ENCODE results near the gene GRAPL. TPM values are rescaled to one million over a fixed set of nuclear protein-coding genes. Genes with fewer than 3 reads are reported as not detected.
"Not testable (repeated sequence)": the region's sequence is repeated elsewhere in the genome, so short reads cannot be mapped to it uniquely, and the experiment has no call there.

Gene GRAPL
- 10.7 TPM for total RNA-seq
- polyA plus RNA-seq (ENCODE audit: insufficient read depth, low read depth, low replicate concordance) = 1.4 TPM
- long read RNA-seq, donor 1 = 0 reads
- long read RNA-seq, donor 2, partial matches to known transcripts = 0 of 1 reads
- long read RNA-seq, donor 2, other reads (novel, unspliced or antisense) = 0 of 1 reads
- long read RNA-seq, donor 3 = 0 reads
- long read RNA-seq, donor 4, partial matches to known transcripts = 0 of 1 reads
- long read RNA-seq, donor 4, other reads (novel, unspliced or antisense) = 0 of 1 reads
- long read RNA-seq, donor 5 = 0 reads
- long read RNA-seq, donor 6, partial matches to known transcripts = 0 of 1 reads
- long read RNA-seq, donor 6, other reads (novel, unspliced or antisense) = 0 of 1 reads
- long read RNA-seq, donor 7, partial matches to known transcripts = 0 of 5 reads
- long read RNA-seq, donor 7, other reads (novel, unspliced or antisense) = 5 of 5 reads
- long read RNA-seq, donor 8 = 0 reads
- long read RNA-seq, donor 9 = 0 reads
- long read RNA-seq, donor 10, partial matches to known transcripts = 0 of 1 reads
- long read RNA-seq, donor 10, other reads (novel, unspliced or antisense) = 0 of 1 reads

- intact Hi-C loops (cut with DNase I); H3K9me3 ChIP-seq (ENCODE audit: control insufficient read depth in 2 of 3, insufficient read depth in 1 of 3, low read length in 3 of 3); H3K9ac ChIP-seq (ENCODE audit: low read length in 3 of 3); DNase-seq; H3K4me3 ChIP-seq (ENCODE audit: low read length in 3 of 3); H3K27me3 ChIP-seq (ENCODE audit: control insufficient read depth, insufficient read depth, low read length); H3K27ac ChIP-seq (ENCODE audit: low read depth in 2 of 2, low read length in 2 of 2); H3K4me1 ChIP-seq (ENCODE audit: control insufficient read depth in 2 of 3, insufficient read depth in 2 of 3, low read depth in 1 of 3, low read length in 3 of 3); FAIRE-seq; H3K36me3 ChIP-seq (ENCODE audit: control insufficient read depth in 2 of 3, insufficient read depth in 3 of 3, low read length in 3 of 3): not testable (repeated sequence)
These were observed at the start of gene GRAPL for GRCh38 chr17:19127148-19127980. Gene GRAPL (plus strand): TSS chr17:19127589. CDS start chr17:19127620, 31 bp downstream.

- H3K9ac ChIP-seq (ENCODE audit: low read length in 3 of 3); intact Hi-C loops (cut with DNase I); H3K4me3 ChIP-seq (ENCODE audit: low read length in 3 of 3); H3K4me1 ChIP-seq (ENCODE audit: control insufficient read depth in 2 of 3, insufficient read depth in 2 of 3, low read depth in 1 of 3, low read length in 3 of 3); H3K27ac ChIP-seq (ENCODE audit: low read depth in 2 of 2, low read length in 2 of 2); H3K36me3 ChIP-seq (ENCODE audit: control insufficient read depth in 2 of 3, insufficient read depth in 3 of 3, low read length in 3 of 3); H3K27me3 ChIP-seq (ENCODE audit: control insufficient read depth, insufficient read depth, low read length); FAIRE-seq; H3K9me3 ChIP-seq (ENCODE audit: control insufficient read depth in 2 of 3, insufficient read depth in 1 of 3, low read length in 3 of 3): not testable (repeated sequence)
- peak in 1 of 5 donors; percentile 68 for DNase-seq
These were observed 38.3 kb upstream of the GRAPL start for GRCh38 chr17:19088804-19089685.

GRCh38 chr17:19090058-19090772 is 37.2 kb upstream of the GRAPL start:
- H3K36me3 ChIP-seq (ENCODE audit: control insufficient read depth in 2 of 3, insufficient read depth in 3 of 3, low read length in 3 of 3); H3K4me3 ChIP-seq (ENCODE audit: low read length in 3 of 3); H3K27ac ChIP-seq (ENCODE audit: low read depth in 2 of 2, low read length in 2 of 2); H3K9me3 ChIP-seq (ENCODE audit: control insufficient read depth in 2 of 3, insufficient read depth in 1 of 3, low read length in 3 of 3); H3K27me3 ChIP-seq (ENCODE audit: control insufficient read depth, insufficient read depth, low read length); H3K9ac ChIP-seq (ENCODE audit: low read length in 3 of 3); FAIRE-seq; H3K4me1 ChIP-seq (ENCODE audit: control insufficient read depth in 2 of 3, insufficient read depth in 2 of 3, low read depth in 1 of 3, low read length in 3 of 3); DNase-seq; intact Hi-C loops (cut with DNase I): not testable (repeated sequence)

- H3K27ac ChIP-seq (ENCODE audit: low read depth in 2 of 2, low read length in 2 of 2) = not testable (repeated sequence)
These were observed 34.4 kb upstream of the GRAPL start for GRCh38 chr17:19092737-19093683.

GRCh38 chr17:19093684-19094438 is 33.5 kb upstream of the GRAPL start:
- H3K9ac ChIP-seq (ENCODE audit: low read length in 3 of 3); H3K4me1 ChIP-seq (ENCODE audit: control insufficient read depth in 2 of 3, insufficient read depth in 2 of 3, low read depth in 1 of 3, low read length in 3 of 3); H3K36me3 ChIP-seq (ENCODE audit: control insufficient read depth in 2 of 3, insufficient read depth in 3 of 3, low read length in 3 of 3); H3K9me3 ChIP-seq (ENCODE audit: control insufficient read depth in 2 of 3, insufficient read depth in 1 of 3, low read length in 3 of 3); FAIRE-seq; intact Hi-C loops (cut with DNase I); H3K27ac ChIP-seq (ENCODE audit: low read depth in 2 of 2, low read length in 2 of 2); H3K4me3 ChIP-seq (ENCODE audit: low read length in 3 of 3); H3K27me3 ChIP-seq (ENCODE audit: control insufficient read depth, insufficient read depth, low read length): not testable (repeated sequence)
- peak in 4 of 5 donors; percentile 0 to 43 (median 8) for DNase-seq

More at GRCh38 chr17:19092737-19093683, 34.4 kb upstream of the GRAPL start:
- H3K27me3 ChIP-seq (ENCODE audit: control insufficient read depth, insufficient read depth, low read length); intact Hi-C loops (cut with DNase I); H3K36me3 ChIP-seq (ENCODE audit: control insufficient read depth in 2 of 3, insufficient read depth in 3 of 3, low read length in 3 of 3); H3K9ac ChIP-seq (ENCODE audit: low read length in 3 of 3); FAIRE-seq; H3K4me1 ChIP-seq (ENCODE audit: control insufficient read depth in 2 of 3, insufficient read depth in 2 of 3, low read depth in 1 of 3, low read length in 3 of 3); H3K9me3 ChIP-seq (ENCODE audit: control insufficient read depth in 2 of 3, insufficient read depth in 1 of 3, low read length in 3 of 3); H3K4me3 ChIP-seq (ENCODE audit: low read length in 3 of 3): not testable (repeated sequence)
- DNase-seq = peak in 1 of 5 donors; percentile 46

- peak in 3 of 5 donors; percentile 2 to 37 (median 31) for DNase-seq
- intact Hi-C loops (cut with DNase I); H3K27ac ChIP-seq (ENCODE audit: low read depth in 2 of 2, low read length in 2 of 2): not testable (repeated sequence)
These were observed 18.9 kb upstream of the GRAPL start for GRCh38 chr17:19108517-19108916.

More at GRCh38 chr17:19108517-19108916, 18.9 kb upstream of the GRAPL start:
- not testable (repeated sequence) for H3K4me1 ChIP-seq (ENCODE audit: control insufficient read depth in 2 of 3, insufficient read depth in 2 of 3, low read depth in 1 of 3, low read length in 3 of 3); H3K4me3 ChIP-seq (ENCODE audit: low read length in 3 of 3); FAIRE-seq; H3K9me3 ChIP-seq (ENCODE audit: control insufficient read depth in 2 of 3, insufficient read depth in 1 of 3, low read length in 3 of 3); H3K27me3 ChIP-seq (ENCODE audit: control insufficient read depth, insufficient read depth, low read length); H3K36me3 ChIP-seq (ENCODE audit: control insufficient read depth in 2 of 3, insufficient read depth in 3 of 3, low read length in 3 of 3); H3K9ac ChIP-seq (ENCODE audit: low read length in 3 of 3)
